Measurements from ENCODE around the gene SBK3.

DNA sequence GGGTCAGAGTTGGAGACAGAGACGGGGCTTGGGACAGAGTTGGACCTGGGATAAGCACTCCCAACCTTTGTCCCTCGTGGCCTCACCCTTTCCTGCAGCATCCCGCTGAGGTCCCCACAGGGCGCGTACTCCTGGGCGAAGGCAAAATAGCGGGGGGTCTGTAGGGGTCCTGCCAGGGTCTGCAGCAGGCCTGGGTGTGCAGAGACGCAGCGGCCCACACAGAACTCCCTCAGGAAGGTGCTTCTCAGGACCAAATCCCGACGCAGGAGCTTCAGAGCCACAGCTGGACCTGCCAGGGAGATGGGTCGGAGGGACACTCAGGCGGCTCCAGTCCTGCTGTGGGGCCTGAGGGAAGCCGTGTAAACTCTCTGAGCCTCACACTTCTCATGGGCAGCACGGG, 1.3 kb downstream of the SBK3 start:
- no peak for TF ChIP-seq POLR2A (IDR thresholded peaks at IDR 0.05; ENCODE audit: low read length)
- TF ChIP-seq GATA1 (IDR thresholded peaks at IDR 0.05; ENCODE audit: low read depth, low read length), result no peak
